ENCODE data around the gene UBE2H. TPM values are rescaled to one million over a fixed set of nuclear protein-coding genes. Genes with fewer than 3 reads are reported as not detected.

The UBE2H gene
- total RNA-seq, 4 donors from 2014 or later, result 89.3 to 95.8 (median 90.9) TPM

- no peak for TF ChIP-seq CTCF (IDR thresholded peaks at IDR 0.05; ENCODE audit: low read depth)
Observed at GRCh38 chr7:129949292-129950133, 3.2 kb downstream of the UBE2H start.

GRCh38 chr7:129948877-129949291 is 3.9 kb downstream of the UBE2H start:
- TF ChIP-seq CTCF (IDR thresholded peaks at IDR 0.05; ENCODE audit: low read depth), result no peak

GRCh38 chr7:129948338-129948737 is 4.4 kb downstream of the UBE2H start:
- TF ChIP-seq CTCF (IDR thresholded peaks at IDR 0.05; ENCODE audit: low read depth), result no peak

- no peak for TF ChIP-seq CTCF (IDR thresholded peaks at IDR 0.05; ENCODE audit: low read depth)
Observed at GRCh38 chr7:129947701-129948100, 5.1 kb downstream of the UBE2H start.

- TF ChIP-seq CTCF (IDR thresholded peaks at IDR 0.05; ENCODE audit: low read depth), result no peak
Observed at GRCh38 chr7:129947049-129947448, 5.7 kb downstream of the UBE2H start.

GRCh38 chr7:129946282-129946681 is 6.5 kb downstream of the UBE2H start:
- no peak for TF ChIP-seq CTCF (IDR thresholded peaks at IDR 0.05; ENCODE audit: low read depth)

GRCh38 chr7:129943352-129943751 is 9.4 kb downstream of the UBE2H start:
- TF ChIP-seq CTCF (IDR thresholded peaks at IDR 0.05; ENCODE audit: low read depth), result no peak
